ENCODE results near the gene GPATCH3. TPM values are rescaled to one million over a fixed set of nuclear protein-coding genes. Genes with fewer than 3 reads are reported as not detected.

GPATCH3 gene
- total and polyA plus RNA-seq, 2 of the 8 experiments (the other 6 are each of a cell fraction or from before 2014, with no cell fraction given): 7.9 to 17.4 TPM

- Histone ChIP-seq H3K27ac (ENCODE audit: low read depth, low read length) (no peak overlapping the region), H2BK12ac (ENCODE audit: low read depth, low read length) (no peak overlapping the region), H3K4me1 (replicated peaks in 1 of 4; ENCODE audit: control insufficient read depth in 3 of 4, insufficient read depth in 4 of 4, low read length in 3 of 4) (no peaks in the 10 kb centered on the region), H4K5ac (ENCODE audit: insufficient read length, low read depth, low read length) (no peak overlapping the region), H3K4me2 (ENCODE audit: insufficient read depth in 1 of 2, low read depth in 2 of 2, low read length in 2 of 2) (no peak overlapping the region), H3K9me3 (ENCODE audit: insufficient read depth in 2 of 2, low read depth in 1 of 2, low read length in 1 of 2) (no peaks in the 10 kb centered on the region), H3K27me3 (replicated peaks in 1 of 4; ENCODE audit: control insufficient read depth in 3 of 4, extremely low read depth in 1 of 4, insufficient read depth in 3 of 4, low read length in 3 of 4) (peaks cover 0 to 2% (median 0%) of the 10 kb centered on the region in 4 experiments; a peak in 2 of 7 replicates), H4K8ac (ENCODE audit: extremely low read depth, insufficient read depth, low read length) (no peak overlapping the region), H4K91ac (replicated peaks; ENCODE audit: insufficient read length, low read length) (no peak overlapping the region), H2BK120ac (replicated peaks; ENCODE audit: low read depth, low read length) (no peak overlapping the region), H2AFZ (ENCODE audit: low read length) (no peak overlapping the region), H3K9ac (replicated peaks in 1 of 4; ENCODE audit: extremely low read depth in 1 of 4, low read depth in 3 of 4, low read length in 3 of 4) (no peak overlapping the region), H4K20me1 (replicated peaks in 1 of 2; ENCODE audit: control insufficient read depth in 1 of 2, insufficient read depth in 2 of 2, low read length in 2 of 2) (peaks cover 0 to 2% of the 10 kb centered on the region in 2 experiments), H3K23me2 (ENCODE audit: low read depth, low read length) (no peaks in the 10 kb centered on the region), H3K79me2 (ENCODE audit: control insufficient read depth in 1 of 2, insufficient read depth in 2 of 2, low read length in 2 of 2) (no peaks in the 10 kb centered on the region), H3K14ac (ENCODE audit: insufficient read length) (no peak overlapping the region), H3K4me3 (ENCODE audit: extremely low read depth in 1 of 4, insufficient read depth in 2 of 4, low read depth in 3 of 4, low read length in 4 of 4) (no peak overlapping the region), H3K79me1 (ENCODE audit: low read depth, low read length) (no peaks in the 10 kb centered on the region), H2BK15ac (ENCODE audit: low read length) (no peak overlapping the region), H3K4ac (replicated peaks; ENCODE audit: insufficient read length, low read depth, low read length) (no peak overlapping the region), H2BK20ac (ENCODE audit: low read length) (no peak overlapping the region), H3K56ac (replicated peaks; ENCODE audit: insufficient read length, low read depth, low read length) (no peak overlapping the region), H2BK5ac (ENCODE audit: low read depth, low read length) (no peak overlapping the region), H3K36me3 (ENCODE audit: control insufficient read depth in 2 of 4, insufficient read depth in 4 of 4, low read length in 3 of 4) (no peaks in the 10 kb centered on the region), H3K23ac (ENCODE audit: insufficient read length) (no peak overlapping the region), H2AK5ac (ENCODE audit: low read depth, low read length) (no peak overlapping the region), H3K18ac (ENCODE audit: extremely low read depth, low read length) (no peak overlapping the region)
- 66% methylated on average over 2 of the region's 2 CpGs; no CpG with 5 or more reads in 1 of the 2 experiments for WGBS, 2 experiments (ENCODE audit: extremely low coverage in 1 of 2, insufficient coverage in 1 of 2, insufficient read length in 1 of 2, insufficient replicate concordance in 2 of 2, low coverage in 1 of 2, low lambda C conversion rate in 2 of 2, missing lambda C conversion rate in 1 of 2)
- no peak for TF ChIP-seq MAFK (IDR thresholded peaks at IDR 0.05; ENCODE audit: low read depth, low read length)
- no peak for TF ChIP-seq BACH1 (IDR thresholded peaks at IDR 0.05; ENCODE audit: low read length)
- DNase-seq (ENCODE audit: low read depth in 1 of 2, low spot score in 2 of 2): no peak
- no peak for FAIRE-seq
- ChIA-PET CTCF (ENCODE audit: partially characterized antibody) (no interaction called here), POLR2A (ENCODE audit: partially characterized antibody) (interaction anchor here (2.1 to 2.5 kb wide), 2 partner anchors 8 to 10 kb away, joined by 7 to 9 read pairs; partner anchors contain the start of gene NUDC)
Observed at GRCh38 chr1:26912147-26912490, 11.9 kb upstream of the GPATCH3 start.

Data from H1 (cell line).